Measurements from ENCODE around the gene FAM149A.

DNA sequence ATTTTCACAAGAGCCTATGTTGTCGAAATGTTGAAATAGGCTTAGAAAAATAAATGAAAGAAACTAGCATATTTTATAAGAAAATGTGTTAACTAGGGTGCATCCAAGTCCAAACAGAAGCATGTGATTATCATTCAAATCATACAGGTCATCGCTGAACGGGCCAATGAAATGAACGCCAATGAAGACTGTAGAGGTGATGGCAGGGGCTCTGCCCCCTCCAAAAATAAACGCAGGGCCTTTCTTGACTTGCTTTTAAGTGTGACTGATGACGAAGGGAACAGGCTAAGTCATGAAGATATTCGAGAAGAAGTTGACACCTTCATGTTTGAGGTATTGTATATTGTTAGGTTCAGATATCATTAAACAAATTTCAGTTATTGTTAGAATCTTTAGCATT lies 96.5 kb downstream of the FAM149A start:
- TF ChIP-seq, protein P1, sequence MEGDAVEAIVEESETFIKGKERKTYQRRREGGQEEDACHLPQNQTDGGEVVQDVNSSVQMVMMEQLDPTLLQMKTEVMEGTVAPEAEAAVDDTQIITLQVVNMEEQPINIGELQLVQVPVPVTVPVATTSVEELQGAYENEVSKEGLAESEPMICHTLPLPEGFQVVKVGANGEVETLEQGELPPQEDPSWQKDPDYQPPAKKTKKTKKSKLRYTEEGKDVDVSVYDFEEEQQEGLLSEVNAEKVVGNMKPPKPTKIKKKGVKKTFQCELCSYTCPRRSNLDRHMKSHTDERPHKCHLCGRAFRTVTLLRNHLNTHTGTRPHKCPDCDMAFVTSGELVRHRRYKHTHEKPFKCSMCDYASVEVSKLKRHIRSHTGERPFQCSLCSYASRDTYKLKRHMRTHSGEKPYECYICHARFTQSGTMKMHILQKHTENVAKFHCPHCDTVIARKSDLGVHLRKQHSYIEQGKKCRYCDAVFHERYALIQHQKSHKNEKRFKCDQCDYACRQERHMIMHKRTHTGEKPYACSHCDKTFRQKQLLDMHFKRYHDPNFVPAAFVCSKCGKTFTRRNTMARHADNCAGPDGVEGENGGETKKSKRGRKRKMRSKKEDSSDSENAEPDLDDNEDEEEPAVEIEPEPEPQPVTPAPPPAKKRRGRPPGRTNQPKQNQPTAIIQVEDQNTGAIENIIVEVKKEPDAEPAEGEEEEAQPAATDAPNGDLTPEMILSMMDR (IDR thresholded peaks at IDR 0.05), result no peak
- TF ChIP-seq POLR2A (IDR thresholded peaks at IDR 0.05), result no peak

All from esophagus squamous epithelium (tissue), 4 donors.